Activated CD8-positive, alpha-beta memory T cell treated with anti-CD3 and anti-CD28 coated beads, Interleukin-2, amount 50 U/mL, for 24 hours (primary cell): ENCODE data around the gene SLC39A1.

Source experiments
- DNase-seq: peaks from one replicate; pipeline ENCODE4 v3.0.0-alpha.2; 2020; ENCODE audit errors: extremely low read depth

Gene SLC39A1

DNA sequence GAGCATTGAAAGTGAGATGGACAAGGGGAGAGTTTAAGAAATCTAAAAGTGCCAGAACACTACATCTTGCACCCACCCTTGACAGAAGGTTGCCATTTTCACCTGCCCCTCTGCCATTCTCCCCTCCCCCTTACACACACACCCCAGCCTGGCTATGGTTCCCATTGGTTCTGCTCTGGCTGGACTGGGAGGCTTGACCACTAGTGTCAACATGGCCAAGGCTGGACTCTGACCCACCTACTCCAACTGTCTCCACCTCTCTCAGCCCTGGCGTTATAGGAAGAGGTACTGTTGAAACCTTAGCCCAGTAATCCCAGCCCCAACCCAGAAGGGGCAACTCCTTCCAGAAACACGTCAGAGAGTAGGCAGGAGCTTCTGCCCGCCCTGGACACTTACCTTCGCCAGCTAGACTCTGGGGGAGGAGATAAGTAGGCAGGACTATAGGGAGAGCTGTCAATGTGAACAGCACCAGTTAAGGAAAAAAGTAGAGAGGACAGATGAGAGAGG lies 9.4 kb downstream of the SLC39A1 start:
- no peak for DNase-seq

DNA sequence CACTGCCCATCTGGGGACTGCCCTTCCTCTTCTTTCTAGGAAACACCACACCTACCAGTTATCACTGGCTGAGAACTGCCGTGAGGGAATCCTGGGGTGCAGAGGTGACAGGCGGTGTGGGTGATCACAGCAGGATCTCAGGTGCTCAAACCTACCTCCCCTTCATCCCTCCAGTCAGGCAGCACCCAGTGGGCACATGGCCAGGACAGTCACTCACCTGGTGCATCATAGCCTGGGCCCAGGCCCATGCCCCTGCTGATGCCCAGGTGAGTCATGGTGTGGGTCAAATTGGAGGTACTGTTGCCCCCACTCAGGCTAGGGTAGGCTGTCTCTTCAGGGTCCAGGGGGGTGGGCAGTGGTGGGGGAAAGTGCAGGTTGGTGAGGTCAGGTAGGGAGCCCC lies 11.5 kb downstream of the SLC39A1 start:
- no peak for DNase-seq

DNA sequence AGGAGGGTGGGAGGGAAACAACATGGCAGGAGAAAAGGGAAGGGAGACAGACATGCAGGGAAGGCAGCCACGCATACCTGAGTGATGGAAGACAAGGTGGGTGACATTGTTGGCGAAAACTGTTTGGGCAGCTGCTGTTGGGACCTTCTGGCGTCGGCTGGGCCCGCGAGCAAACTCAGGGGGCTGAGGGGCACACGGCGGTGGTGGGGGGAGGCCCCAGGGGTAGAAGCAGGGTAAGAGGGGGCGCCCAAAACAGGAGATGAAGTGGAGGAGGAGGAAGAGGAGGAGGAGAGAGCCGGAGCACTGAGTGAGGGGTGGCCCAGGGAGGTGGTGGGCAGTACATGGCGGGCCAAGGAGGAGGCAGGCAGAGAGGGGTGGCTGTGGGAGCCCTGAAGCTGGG lies 12.2 kb downstream of the SLC39A1 start:
- DNase-seq, result no peak

DNA sequence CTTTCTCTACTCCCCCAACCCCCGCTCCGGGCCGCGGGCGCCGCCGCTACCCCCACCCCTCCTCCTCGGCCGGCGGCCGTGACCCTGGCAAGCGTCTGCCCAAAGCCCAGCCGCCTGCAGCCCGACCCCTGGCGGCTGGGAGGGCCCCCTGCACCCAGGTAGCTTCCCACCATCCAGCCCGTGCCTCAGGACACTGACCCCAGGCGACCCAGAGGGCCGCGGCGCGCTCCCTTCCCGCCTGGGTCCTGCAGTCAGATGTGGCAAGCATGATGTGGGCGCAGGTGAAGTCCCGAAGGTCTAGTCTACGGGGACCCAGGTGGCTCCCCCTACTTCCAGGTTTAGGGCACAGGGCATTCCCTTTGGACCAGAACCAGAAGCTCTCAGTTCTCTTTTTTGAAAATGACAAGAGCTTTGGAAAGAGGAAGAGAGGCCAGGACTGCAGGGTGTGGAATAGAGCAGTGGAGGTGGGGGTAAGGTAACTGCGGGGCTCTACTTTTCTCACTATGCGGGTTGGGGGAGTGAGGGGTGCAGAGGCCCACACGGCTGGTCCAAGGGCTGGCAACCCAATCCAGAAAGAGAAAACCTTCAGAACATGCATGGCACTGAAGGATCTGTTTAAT lies 16.6 kb downstream of the SLC39A1 start, which contains the start of gene DENND4B:
DENND4B (minus strand) TSS at position 97 of the 620 bp plus-strand sequence. CDS start 2,344 bp downstream, outside the sequence.
- DNase-seq, result no peak

DNA sequence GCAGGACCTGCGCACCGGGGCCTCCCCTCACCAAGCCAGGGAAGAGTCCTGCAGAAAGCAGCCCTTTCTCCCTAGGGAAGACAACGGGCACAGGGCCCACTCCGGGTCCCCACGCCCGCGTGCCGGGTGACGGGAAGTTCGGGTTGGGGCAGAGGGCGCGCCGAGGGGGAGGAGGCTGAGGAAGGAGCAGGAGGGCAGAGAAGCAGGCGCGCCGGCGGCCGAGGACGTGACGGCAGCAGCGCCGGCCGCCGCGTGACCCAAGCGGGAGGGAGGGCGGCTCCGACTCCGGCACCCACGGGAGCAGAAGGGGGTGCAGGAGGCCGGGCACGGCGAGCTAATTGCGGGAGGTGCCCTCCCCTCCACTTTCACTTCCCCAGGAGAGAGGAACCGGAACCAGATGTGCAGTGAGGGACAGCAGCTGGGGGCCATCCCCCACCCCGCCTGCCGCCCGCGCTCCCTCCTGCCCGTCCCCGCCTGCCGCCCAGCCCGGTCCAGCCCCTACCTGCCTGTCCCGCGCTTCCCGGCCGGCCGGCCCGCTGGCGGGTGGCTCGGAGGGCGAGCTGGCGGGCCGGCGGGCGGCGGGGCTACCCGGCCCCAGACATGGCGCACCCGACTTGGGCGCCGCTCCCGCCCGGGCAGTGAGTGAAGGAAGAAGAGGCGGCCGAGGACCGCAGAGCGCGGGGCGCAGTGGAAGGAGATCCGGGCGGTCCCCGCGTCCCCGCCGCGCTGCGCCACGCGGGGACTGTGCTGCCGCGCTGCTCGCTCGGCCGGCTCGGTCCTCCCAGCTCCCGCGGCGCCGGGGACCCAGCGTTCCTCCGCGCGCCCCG lies 17.3 kb downstream of the SLC39A1 start:
- no peak for DNase-seq

DNA sequence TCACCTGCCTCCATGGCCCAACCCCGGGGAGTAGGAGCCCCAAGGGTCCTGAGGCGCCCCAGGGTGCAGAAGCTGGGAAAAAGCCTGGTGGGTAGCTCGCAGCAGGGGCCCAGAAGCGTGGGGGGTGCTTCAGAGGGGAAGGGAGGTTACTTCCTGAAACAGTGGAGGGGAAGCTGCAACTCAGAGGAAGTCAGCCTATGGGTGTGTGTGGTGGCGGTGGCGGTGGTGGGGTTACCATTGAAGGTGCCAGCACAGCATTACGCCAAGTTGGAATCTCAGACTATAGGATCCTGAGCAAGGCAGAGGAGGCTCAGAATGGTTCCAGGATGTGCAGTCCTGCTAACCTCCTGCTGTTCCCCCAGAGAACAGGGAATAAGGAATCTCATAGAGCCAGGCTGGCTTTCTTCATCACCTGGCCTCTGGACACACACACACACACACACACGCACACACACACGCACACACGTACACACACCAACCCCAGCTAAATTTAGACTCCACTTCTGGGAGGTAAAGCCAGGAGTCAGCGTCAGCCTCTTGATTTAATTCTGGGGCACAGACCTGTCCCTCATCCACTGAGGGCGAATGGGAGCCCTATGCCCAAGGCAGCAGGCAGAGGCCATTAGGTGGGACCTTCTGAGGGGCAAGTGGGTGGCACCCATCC lies 18.1 kb downstream of the SLC39A1 start:
- DNase-seq, result no peak

DNA sequence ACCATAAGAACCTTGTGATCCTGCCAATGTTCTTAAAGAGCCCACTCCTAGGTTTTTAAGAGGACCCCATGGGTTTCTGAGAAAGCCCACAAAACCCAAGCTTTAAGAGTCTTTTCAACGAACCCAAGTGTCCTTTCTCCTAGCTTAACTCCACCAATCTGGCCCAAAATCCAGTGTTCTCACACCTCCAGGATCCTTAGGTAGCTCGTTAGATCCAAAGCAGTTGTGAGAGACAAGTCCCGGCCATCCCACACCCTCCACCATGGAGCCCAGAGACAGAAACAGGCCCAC lies 18.6 kb downstream of the SLC39A1 start:
- no peak for DNase-seq

DNA sequence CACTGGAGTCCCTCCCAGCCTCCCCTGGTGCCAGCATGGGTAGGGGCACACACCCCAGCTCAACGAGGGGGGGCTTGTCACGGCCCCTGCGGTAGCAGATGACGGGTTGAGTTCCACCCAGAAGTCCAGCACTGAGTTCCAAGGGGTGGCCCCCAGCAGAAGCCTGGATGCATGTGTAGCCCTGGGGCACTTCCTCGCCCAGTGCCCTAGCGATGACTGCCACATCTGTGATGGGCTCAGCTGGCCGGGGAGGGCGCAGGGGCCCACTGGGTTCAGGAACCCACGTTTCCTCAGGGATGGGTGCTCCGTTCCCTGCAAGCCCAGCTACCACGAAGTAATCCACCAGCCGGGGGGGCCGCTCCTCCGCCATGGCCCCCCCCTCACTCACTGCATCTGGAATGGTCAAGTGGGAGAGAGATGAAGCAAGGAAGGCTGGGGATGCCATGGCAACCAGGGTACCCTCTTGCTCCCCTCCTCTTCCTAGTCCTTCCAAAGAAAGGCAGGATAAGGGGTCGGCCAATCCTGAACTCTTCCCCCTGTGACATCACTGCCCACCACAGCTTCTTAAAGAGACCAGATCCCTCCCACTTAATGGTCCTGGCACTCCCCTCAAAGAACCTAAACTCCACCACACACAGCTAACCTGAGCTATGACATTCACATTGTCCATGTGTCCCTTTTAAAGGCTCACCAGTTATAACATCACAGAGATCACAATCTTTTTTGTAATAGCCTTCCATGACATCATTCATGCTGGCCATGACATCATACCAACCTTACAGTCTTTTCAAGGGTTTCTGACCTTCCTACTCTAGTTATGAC lies 19.1 kb downstream of the SLC39A1 start:
- DNase-seq, result no peak

DNA sequence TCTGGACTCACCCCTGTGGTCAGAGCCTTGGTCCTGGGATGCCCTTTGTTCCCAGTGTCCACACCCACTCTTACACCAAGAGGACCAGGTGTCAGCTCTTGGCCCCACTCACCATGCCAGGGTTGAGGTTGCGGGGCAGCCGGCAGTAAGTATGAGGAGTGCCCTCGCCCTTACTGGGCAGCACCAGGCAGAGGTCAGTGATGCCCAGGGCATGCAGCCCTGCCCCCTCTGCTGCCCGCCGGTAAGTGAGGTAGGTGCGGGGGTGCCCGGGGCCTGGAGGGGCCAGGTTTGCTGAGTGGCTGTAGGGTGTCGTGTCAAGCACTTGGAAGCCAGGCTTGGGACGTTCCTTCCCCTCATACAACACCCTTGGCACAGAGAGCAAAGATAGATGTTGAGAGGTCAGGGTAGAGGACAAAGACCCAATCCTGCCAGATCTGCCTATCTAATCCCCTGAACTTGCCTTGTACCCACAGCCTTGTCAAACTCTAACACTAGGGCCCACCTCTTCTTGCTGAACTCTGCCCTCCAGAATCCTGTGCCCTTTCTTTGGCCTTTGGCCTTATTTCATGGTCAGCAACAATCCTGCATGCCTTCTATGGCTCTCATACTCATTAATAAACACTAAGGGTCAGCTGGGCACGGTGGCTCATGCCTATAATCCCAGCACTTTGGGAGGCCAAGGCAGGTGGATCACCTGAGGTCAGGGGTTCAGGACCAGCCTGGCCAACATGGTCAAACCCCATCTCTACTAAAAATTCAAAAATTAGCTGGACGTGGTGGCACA lies 20.4 kb downstream of the SLC39A1 start:
- no peak for DNase-seq

DNA sequence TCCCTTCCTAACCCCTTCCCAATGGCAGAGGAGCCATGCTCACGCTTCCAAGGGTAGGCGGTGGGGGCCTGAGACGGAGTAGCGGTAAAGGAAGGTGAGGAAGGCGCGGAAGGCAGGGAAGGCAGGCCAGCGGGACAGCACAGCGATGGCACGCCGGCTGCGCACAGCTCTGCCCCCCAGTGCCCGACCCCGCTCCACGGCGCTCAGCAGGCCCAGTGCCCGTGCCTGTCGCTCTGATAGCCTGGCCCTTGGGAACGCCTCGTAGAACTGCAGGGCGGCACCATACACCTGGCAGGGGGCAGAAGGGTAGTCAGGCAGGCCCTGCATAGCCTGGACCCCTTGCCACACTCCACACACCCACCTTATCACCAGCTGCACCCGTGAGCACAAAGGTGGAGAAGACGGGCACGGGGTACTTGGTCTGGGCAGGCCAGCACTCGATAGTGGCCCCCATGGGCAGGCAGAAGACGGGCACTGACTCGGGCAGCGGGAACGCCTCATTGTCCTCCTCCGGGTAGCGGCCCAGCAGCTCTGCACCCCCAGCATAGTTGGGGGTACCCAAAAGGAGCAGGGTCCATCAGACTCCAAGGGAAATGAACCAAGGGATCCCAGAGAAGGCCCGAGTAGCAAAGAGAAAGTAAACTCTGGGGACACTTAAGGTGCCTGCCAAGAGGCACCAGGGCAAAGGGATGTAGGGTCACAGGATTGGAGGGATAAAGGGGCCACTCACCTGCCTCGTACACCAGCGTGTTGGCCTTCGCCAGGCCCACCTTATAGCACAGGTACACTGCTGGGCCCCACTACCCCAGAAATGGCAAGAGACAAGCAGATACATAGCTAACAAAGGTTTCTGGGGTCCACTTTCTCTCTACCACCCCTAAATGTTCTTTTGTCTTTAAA lies 21.3 kb downstream of the SLC39A1 start:
- no peak for DNase-seq

DNA sequence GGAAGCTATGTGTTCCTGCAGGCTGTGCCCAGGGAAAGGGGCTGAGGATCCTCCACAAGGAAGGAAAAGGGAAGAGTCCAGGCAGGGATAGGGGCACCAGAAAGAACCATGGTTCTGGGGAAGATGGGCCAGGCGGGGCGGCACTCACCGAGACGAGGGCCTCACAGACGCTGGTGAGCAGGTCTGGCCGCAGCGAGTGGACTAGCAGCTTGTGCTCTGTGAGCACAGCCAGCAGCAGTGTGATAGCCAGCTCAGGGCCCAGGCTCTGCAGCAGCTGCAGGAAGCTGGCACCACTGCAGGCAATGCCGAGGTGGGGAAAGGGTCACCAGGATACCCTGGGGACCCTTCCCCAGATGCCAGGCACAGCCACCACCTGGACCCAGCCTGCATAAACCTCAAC lies 22.6 kb downstream of the SLC39A1 start:
- no peak for DNase-seq

DNA sequence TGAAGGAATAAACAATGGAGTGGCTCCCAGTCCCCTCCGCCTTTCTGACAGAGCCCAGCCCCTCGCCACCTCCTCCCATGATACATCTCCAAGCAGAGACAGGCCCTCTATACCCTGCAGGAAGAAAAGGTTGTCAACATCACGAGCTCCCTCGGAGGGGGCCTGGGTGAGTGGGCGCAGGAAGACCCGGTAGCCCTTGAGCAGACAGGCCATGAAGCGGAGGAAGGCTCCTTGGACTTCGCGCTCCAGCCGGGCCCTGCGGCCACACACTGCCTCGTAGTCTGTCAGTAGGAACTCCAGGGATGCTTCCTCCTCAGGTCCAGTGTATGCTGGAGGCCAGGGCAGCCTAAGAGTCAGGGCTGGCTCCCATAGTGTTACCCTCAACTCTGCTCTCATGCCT lies 23.9 kb downstream of the SLC39A1 start:
- DNase-seq, result no peak

DNA sequence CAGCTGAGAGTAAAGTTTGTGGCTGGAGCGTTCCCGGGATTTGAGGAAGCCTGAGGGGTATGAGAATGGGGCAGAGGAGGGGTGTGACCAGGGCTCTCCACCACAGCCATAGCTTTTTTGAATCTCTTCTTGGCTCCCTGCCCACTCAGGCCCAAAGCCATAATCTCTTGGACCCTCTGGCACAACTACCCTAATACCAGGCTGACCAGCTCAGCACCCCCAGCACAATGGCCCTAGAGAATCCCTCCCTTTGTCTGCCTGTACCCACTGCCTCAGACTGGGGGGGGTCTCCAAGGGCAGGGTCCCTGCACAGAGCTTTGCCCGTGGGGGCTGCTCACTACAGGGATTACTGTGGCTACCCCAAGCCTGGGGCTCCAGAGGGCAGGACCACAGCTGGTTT lies 24.3 kb downstream of the SLC39A1 start:
- DNase-seq, result no peak

DNA sequence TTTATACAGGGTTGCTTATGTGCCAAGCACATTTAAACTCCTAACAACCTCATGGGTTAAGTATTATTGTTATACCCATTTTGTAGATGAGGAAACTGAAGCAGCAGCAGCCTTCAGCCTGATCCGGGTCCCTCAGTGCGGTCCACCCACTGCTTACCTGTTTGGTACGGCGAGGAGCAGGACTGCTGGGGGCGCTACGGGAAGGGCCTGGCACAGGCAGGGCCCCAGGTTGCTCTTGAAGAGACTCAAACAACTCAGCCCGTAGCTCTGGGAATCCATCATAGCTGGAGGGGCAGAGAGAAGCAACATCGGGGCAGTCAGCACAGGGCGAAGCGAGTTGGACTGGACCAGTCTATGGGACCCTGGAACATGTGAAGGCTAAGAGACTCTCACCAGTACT lies 26.0 kb downstream of the SLC39A1 start:
- DNase-seq, result no peak

DNA sequence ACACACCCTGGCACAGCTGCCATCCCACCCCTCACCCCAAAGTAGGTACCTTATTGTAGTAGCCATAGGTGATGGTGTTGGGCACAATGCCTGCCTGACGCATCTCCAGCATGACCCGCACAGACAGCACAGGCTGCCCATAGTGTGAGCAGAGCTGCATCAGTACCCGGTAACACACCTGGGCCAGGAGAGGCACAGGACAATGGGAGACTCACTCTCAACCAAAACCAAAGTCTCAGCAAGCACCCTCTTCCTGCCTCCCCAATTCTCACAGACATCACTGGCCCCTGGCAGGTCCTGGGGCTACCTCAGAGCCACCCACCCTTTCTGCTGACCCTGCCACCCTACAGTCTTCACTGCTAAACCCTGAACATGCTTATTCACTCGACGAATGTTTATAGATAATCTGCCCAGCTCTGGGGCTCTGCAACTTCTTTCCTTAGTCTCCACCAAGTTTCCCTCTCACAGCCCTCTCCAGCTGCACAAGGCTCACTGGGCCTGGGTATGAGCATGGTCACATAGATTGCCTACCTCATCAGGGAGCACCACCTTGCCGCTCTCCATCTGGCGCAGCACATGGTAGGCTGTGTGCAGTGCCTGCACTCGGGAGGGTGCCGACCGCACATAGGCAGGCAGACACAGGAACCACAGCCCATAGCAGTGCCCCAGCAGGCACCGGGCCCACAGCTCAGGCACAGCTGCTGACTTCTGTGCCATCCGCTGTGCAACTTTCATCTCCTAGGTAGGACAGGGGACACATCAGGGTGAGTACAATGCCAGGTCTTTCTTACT lies 27.1 kb downstream of the SLC39A1 start:
- DNase-seq, result no peak

DNA sequence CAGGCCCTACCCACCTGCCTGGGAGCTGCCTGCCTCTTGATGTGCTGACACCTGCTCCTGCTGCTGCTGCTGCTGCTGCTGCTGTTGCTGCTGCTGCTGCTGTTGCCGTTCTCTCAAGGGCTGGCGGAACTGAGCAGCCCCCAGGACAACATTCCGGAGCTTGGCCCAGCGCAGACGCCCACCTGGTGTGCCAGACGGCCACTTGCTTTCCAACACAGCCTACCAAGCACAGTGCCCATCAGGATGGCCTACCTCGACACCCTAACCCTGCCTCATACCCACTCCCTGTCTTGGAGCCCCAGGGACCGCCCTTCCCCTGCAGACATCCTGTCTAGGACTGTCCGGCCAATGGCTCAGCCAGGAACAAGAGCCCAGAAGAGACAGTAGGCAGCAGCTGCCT lies 28.6 kb downstream of the SLC39A1 start:
- DNase-seq, result no peak

DNA sequence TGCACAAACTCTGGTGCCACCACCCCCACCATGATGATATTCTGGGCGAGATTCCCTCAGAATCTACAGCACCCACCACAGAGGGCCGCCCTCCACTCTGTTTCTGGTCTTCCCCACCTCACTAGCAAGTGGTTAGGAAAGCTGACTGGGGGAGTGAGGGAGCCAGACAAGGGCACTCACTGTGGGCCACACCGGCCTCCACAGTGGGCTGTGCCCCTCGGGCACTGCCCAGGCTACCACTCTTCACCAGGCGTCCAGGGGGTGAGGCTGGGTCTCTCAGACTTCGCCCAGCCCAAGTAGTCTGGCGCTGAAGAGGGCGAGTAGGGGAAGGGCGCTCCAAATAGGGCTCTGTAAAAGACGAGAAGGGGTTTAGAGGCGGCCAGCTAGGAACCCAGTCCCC lies 29.4 kb downstream of the SLC39A1 start:
- DNase-seq, result no peak

DNA sequence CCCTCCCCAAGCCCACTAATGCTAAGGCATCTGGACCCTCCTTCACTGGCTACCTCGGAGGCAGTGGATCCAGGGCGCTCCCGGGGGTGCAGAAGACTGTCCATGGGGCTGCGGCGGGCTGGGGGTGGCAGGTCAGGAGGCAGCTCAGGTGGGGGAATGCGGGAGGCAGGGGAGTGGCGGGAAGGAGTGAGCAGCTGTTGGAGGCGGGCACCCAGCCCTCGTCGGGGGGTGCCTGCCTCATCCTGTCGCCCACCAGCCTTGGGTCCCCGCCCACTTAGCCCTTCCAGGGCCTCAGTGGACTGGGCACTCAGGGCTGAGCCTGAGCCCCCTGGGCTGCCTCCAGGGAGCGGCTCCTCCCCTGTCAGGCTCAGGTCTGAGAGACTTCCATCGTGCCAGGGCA lies 29.9 kb downstream of the SLC39A1 start:
- DNase-seq, result no peak
